Activated CD4-positive, alpha-beta T cell treated with anti-CD3 and anti-CD28 coated beads, Interleukin-2, amount 50 U/mL, for 24 hours (primary cell): Measurements from ENCODE around the gene PNPLA7.
"Not testable (repeated sequence)": the region's sequence is repeated elsewhere in the genome, so short reads cannot be mapped to it uniquely, and the experiment has no call there.

Experiments
- DNase-seq, 2 donors: peaks; one replicate each; pipeline ENCODE4 v3.0.0-alpha.2; 2020; ENCODE audit warnings: low read depth in 1 of 2, low spot score in 1 of 2

Gene PNPLA7

DNA sequence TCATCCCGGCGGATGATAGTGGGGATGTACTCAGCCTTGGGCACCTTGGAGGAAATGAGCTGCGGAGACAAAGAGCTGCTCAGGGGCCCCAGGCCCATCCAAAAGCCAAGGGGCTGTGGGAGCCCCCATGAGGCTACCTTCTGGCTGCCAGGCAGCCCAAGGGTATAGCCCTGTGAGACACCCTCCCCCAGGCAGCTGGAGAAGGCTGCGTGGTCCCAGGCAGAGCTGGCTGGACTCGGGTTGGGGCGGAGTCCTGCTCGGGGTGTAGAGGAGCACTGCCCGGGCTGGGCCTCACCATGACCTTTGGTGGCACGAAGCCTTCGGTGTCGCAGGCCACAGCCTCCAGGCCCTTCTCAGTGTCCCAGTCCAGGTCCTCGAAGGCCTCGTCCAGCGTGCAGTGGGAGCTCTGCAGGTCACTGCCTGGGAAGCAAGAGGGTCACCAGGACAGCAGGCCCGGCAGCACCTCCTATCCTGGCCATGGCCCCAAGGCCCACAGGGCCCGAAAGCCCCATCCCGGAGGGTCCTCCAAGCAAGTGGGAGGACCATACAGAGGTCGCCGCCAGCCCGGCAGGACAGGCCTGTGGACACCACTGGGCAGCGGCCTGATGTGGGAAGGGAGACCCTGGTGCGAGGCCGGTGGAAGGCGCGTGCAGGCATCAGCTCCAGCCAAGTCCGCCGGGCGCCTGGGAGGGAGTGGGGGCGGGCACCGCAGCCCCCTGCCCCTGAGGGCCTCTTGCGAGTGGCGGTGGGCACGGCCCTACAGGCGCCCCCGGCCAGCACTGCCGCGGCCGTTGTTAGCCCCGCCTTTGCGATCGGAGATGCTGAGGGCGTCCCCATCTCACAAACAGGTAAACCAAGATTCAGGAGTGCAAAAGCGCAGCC is 97.2 kb downstream of the PNPLA7 start:
- no peak for DNase-seq

DNA sequence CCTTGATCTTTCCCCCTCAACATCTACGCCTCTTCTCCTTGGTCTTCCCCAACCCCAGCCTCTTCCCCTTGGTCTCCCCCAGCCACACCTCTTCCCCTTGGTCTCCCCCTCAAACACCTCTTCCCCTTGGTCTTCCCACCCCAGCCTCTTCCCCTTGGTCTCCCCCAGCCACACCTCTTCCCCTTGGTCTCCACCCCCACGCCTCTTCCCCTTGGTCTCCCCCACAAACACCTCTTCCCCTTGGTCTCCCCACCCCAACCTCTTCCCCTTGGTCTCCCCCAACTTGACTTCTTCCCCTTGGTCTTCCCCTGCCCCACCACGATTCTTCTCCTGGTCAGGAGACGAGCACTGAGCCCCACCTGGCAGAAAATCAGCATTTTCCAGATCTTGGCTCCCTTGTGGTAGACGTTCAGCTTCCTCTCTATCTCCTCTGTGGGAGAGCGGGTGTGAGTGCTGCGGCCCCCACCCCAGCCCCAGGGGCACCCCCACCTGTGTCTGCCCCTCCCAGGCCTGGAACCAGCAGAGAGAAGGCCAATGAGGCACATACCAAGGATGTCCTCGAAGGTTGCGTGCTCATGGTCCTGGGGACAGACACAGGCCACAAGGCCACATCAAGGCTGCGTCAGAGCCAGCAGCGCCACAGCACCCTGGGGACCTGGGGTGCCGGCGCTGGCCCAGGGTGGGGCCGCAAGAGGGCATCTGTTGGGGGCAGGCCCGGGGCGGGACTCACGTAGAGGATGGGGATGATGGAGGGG is 98.0 kb downstream of the PNPLA7 start:
- DNase-seq, result no peak

DNA sequence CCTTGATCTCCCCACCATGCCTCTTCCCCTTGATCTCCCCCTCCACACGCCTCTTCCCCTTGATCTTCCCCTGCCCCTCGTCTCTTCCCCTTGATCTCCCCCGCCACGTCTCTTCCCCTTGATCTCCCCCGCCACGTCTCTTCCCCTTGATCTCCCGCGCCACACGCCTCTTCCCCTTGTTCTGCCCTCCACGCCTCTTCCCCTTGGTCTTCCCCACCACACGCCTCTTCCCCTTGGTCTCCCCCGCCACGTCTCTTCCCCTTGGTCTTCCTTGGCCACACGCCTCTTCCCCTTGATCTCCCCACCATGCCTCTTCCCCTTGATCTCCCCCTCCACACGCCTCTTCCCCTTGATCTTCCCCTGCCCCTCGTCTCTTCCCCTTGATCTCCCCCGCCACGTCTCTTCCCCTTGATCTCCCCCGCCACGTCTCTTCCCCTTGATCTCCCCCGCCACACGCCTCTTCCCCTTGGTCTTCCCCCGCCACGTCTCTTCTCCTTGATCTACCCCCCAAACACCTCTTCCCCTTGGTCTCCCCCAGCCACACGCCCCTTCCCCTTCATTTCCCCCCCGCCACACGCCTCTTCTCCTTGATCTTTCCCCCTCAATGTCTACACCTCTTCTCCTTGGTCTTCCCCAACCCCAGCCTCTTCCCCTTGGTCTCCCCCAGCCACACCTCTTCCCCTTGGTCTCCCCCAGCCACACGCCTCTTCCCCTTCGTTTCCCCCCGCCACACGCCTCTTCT is 98.8 kb downstream of the PNPLA7 start:
- not testable (repeated sequence) for DNase-seq

GRCh38 chr9:137450539-137451222 is 99.5 kb downstream of the PNPLA7 start:
- DNase-seq, result not testable (repeated sequence)

DNA sequence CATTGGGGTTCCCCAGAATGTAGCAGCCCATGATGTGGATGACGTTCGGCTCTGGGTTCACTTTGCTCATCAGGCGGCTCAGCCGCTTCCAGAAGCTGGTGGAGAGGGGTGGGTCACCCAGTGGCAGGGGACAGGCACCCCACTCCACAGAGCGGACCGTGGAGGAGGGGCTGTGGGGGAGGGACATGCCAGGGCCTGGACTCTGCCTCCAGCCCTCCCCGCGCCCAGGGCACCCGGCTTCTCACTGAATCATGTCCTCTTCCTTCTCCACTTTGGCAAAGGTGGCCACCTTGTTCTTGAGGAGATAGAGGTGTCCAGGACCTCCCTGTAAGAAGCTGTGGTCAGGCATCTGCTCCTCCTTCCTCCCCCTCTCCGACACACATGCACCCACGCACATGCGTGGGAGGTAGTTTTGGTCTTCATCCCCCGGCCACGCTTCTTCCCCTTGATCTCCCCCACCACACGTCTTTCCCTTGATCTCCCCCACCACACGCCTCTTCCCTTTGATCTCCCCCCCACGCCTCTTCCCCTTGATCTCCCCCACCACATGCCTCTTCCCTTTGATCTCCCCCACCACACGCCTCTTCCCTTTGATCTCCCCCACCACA is 100.2 kb downstream of the PNPLA7 start:
- DNase-seq, result no peak

GRCh38 chr9:137449081-137449844 is 100.9 kb downstream of the PNPLA7 start:
- DNase-seq, result no peak

GRCh38 chr9:137448602-137448962 is 101.6 kb downstream of the PNPLA7 start:
- DNase-seq, result no peak

DNA sequence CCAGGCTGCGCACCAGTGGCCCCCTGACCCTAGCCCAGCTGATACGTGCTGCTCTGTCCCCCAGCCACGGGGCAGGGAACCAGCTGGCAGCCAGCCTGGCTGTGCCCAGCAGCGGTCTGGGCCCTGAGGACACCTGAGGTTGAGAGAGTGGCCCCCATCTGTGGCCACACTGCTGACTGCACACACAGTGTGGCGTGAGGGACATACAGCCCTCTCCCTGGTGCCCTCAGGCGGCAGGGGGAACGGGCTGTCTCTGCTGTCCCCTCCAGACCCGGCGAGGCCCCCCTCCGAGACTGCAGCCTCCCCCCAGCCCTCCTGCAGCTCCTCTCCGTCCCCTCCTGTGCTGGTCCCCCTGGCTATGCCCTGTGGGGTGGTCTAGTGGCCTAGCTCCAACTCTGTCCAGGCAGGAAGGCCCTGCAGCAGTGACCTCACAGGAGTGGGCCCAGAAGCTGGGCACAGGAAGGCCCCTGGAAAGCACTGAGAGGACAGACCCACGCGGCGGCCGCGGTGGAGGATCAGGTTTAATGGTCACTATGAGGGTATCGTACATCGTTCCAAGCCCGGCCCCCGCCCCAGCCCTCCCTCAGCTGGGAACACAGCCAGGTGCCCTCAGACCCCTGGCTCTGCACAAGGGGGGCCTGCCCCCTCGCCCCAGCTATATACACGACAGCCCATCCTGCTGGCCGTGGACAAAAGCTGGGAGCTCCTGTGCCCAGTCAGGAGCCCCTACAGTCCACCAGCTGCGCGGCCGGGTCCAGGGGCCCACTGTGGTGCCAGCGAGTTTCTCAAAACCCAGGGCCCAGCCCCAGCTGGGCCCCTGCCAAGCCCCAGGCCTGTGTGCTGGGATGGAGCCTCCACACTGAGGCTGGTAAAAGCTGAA is 102.2 kb downstream of the PNPLA7 start:
- no peak for DNase-seq

DNA sequence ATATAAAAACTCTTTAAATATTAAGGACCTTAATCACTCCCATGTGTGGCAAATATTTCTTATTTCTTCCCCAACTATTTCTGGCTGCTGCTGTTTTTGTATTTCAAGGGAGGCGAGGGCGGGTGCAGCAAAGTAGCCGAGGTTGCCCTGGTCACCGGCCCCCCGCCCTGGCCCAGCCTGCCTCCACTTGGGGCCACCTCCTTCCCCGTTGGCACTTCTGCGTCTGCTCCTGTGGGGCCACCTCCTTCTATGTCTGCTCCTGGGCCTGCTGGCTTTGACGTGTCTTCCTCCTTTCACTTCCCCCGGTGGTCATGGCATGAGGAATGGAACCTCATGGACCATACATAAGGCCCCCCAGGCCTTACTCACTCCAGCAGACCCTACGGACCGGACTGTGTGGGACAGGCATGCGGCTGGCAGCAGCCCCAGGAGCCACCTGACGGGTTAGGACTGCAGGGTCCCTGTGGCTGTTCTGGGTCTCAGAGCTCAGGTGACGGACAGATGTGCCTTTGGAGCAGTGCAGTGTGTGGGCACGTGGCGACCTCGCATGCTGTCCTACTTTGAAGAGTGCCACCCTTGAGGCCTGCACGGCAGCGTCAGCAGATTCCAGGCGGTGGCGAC is 103.2 kb downstream of the PNPLA7 start:
- DNase-seq, result no peak

DNA sequence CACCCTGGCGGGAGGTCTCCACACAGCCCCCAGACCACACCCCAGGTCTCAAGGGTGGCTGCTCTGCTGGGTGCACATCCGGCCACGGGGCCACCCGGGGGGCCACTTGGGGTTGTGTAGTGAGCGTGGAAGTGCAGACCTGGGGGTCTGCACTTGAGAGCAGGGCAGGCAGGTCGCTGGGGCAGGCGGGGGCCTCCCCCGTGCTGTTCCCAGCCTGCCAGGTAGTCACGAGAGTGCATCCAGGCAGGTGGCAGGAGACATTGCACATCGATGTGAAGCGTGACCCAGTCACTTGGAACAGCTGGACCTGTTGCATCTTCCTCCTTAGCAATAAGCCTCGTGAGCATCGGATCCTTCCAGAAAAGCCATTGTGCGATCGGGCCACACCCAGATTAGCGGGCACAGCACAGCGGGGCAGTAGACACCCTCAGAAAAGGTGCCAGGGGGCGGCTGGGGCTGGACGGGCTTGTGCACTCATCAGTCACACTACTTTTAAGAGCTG is 104.2 kb downstream of the PNPLA7 start:
- no peak for DNase-seq

- peak; percentile 74 to 82 for DNase-seq
Observed at GRCh38 chr9:137445275-137445807, 104.9 kb downstream of the PNPLA7 start.

DNA sequence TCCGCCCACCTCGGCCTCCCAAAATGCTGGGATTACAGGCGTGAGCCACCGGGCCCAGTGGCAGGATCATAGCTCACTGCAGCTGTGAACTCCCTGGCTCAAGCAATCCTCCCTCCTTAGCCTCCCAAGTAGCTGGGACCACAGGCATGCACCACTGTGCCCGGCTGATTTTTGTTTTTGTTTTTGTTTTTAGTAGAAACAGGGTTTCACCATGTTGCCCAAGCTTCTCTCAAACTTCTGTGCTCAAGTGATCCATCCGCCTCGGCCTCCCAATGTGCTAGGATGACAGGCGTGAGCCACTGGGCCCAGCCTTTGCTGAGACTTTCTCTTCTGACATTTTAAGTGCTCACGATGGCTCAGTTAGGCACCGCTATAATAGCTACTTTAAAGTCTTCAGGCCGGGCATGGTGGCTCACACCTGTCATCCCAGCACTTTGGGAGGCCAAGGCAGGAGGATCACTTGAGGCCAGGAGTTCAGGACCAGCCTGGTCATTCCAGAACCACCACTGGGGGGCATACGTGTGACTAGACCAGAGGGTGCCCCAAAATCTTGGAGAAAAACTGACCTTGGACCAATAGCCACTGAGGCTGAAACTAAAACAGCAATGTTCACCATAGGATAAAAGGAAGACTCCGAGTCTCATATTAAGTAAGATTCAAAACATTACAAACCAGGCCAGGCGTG is 106.0 kb downstream of the PNPLA7 start:
- DNase-seq, result no peak

GRCh38 chr9:137441935-137442321 is 108.3 kb downstream of the PNPLA7 start:
- no peak for DNase-seq

- DNase-seq, result no peak
Observed at GRCh38 chr9:137441289-137441934, 108.8 kb downstream of the PNPLA7 start, which contains the start of gene ENTPD8. Gene ENTPD8, minus strand, starts transcription at chr9:137441357. Its CDS starts 3,072 bp downstream, at chr9:137438285.

GRCh38 chr9:137439158-137439714 is 111.0 kb downstream of the PNPLA7 start:
- no peak for DNase-seq

DNA sequence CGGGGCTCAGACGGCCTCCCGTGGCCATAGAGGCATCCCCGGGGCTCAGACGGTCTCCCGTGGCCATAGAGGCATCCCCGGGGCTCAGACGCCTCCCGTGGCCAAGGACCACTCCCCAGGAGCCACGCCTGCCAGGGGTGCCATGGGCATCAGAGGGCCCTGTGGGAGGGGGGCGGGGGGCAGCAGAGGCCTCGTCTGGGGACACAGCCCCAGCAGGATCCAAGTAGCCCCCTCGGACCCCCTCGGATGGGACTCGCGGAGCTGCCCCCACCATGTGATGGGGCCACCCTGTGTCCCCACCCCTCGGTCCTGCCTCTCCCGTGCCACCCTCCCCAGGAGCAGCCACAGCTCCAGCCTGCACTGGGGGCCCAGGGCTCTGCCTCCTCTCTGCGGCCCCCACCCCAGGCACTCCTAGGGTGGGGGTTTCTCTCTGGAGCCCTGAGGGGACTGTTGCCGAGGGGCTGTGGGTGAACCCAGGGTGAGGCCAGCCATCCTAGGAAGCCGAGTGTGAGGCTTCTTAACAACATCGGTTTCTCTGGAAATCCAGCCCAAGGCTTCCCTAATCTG is 111.5 kb downstream of the PNPLA7 start:
- no peak for DNase-seq
